Pancreas (tissue), 10 donors: ENCODE data around the gene ATRN. TPM values are rescaled to one million over a fixed set of nuclear protein-coding genes. Genes with fewer than 3 reads are reported as not detected.

ENCODE experiments used
- ATAC-seq, 4 donors: fragments of 200-7000 bp; cut with Tn5 transposase; one replicate each; pipeline versions ENCODE4 v1.8.0 to v1.9.1; 2020; ENCODE audit warnings: mild to moderate bottlenecking in 4 of 4, moderate library complexity in 4 of 4
- DNase-seq, 6 donors: peaks; one replicate each; pipeline ENCODE4 v3.0.0-alpha.2; 2020
- FAIRE-seq: peaks from 2 replicates; lab custom pipeline; 2012; peaks lifted over from hg19 to GRCh38; lab: Jason Lieb, UNC
- H3K27ac ChIP-seq, 4 donors: fragments of 200-600 bp; sonication (generic); 1 replicate in 3 of 4; 2 replicates in 1 of 4; pipeline versions ENCODE4 v1.5.0 to v1.8.0; 2020
- H3K27me3 ChIP-seq, 4 donors: fragments of 200-600 bp; one replicate each; pipeline ENCODE4 v1.8.0; 2021
- H3K36me3 ChIP-seq, 3 donors: fragments of 200-600 bp; sonication (generic) in 1 of 3; one replicate each; pipeline versions ENCODE4 v1.5.0 to v1.8.0; 2020 to 2021
- H3K4me1 ChIP-seq, 3 donors: fragments of 200-600 bp; one replicate each; pipeline ENCODE4 v1.8.0; 2021
- H3K4me3 ChIP-seq, 4 donors: fragments of 200-600 bp; sonication (generic) in 2 of 4; one replicate each; pipeline versions ENCODE4 v1.5.0 to v1.8.0; 2020 to 2021
- H3K9me3 ChIP-seq, 4 donors: fragments of 200-600 bp; one replicate each; pipeline ENCODE4 v1.8.0; 2021
- WGBS, 2 donors: extraction: QIAGEN DNeasy Blood & Tissue Kit; methylation state at CpG; one replicate each; pipeline ENCODE4 v1.1.7; 2013; 5-methylcytosine and 5-hydroxymethylcytosine counted together
- intact Hi-C, 3 donors: fragments of 100-400 bp; cut with DNase I; formaldehyde crosslinking; loops; one replicate each; pipeline versions ENCODE4 v1.11.1 to v1.14.2; 2022
- polyA plus RNA-seq, 2 donors: library from polyadenylated mRNA; stranded (reverse); fragments of 200-250 nt; gene quantifications; one replicate each; pipeline ENCODE4 v1.2.3, GENCODE V29; 2013
- total RNA-seq, 6 donors: library from RNA; stranded (reverse); fragmentation: NEBNext Ultra II Directional in 4 of 6; extraction: Animal tissue kit (Norgen Biotek cat#: 25700) in 4 of 6; gene quantifications; one replicate each; pipeline versions ENCODE4 v1.2.1 to v1.2.4, GENCODE V29; 2021 to 2023
- TF ChIP-seq, protein P1 (sequence below), 4 donors: fragments of 200-600 bp; sonication (generic) in 3 of 4; IDR thresholded peaks; one replicate each; pipeline versions ENCODE4 v1.5.0 to v1.8.0; 2021; ENCODE audit warnings: antibody characterized with exemption in 4 of 4
- donor health status: healthy with polysubstance abuse.
- donor health status: DM: no; HTN: no; CAD: no; lungs with moderate emphysema.
- donor health status: DM: no; HTN: no; CAD: no.
- donor health status: control.
- donor health status: control.
- donor health status: Bipolar disorder and iron deficiency.
- donor health status: DM: yes; HTN: yes; CAD: no.
- donor health status: DM: no; HTN: no; CAD: no.
- donor health status: DM: no; HTN: no; CAD: no.
- donor health status: DM: yes; HTN: yes; CAD: no.

The ATRN gene
- total and polyA plus RNA-seq, 8 donors = 3.6 to 30.4 (median 20.6) TPM

DNA sequence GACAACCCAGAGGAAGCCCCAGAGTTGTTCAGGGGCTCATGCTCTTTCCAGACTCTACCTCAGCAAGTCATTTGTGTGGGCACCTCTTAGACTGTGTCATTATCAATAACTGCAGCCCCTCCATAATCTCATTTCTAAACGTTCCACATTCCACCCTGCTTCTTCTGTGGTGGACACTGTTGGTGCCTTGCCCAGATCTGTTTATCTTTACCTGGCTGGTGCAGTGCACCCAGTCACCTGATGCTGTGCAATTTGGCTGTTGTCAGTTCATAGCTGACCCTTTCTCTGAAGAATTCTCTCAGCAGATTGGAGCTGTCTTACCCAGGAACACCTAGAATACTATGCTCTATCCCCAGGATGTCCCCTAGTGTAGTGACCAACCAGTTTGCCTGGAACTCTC, 80.0 kb downstream of the ATRN start:
- WGBS, 2 donors = 11 to 12% methylated on average over 1 of the region's 1 CpG
- peak in 1 of 6 donors; percentile 37 for DNase-seq
- ATAC-seq = peak in 3 of 4 donors; percentile 62 to 79 (median 65)
- TF ChIP-seq, protein P1, sequence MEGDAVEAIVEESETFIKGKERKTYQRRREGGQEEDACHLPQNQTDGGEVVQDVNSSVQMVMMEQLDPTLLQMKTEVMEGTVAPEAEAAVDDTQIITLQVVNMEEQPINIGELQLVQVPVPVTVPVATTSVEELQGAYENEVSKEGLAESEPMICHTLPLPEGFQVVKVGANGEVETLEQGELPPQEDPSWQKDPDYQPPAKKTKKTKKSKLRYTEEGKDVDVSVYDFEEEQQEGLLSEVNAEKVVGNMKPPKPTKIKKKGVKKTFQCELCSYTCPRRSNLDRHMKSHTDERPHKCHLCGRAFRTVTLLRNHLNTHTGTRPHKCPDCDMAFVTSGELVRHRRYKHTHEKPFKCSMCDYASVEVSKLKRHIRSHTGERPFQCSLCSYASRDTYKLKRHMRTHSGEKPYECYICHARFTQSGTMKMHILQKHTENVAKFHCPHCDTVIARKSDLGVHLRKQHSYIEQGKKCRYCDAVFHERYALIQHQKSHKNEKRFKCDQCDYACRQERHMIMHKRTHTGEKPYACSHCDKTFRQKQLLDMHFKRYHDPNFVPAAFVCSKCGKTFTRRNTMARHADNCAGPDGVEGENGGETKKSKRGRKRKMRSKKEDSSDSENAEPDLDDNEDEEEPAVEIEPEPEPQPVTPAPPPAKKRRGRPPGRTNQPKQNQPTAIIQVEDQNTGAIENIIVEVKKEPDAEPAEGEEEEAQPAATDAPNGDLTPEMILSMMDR (IDR thresholded peaks at IDR 0.05) = no peak
- no peak for FAIRE-seq
- intact Hi-C loops = no loop called here
- H3K27me3 ChIP-seq = no peaks in the 10 kb centered on the region
- H3K36me3 ChIP-seq = no peaks in the 10 kb centered on the region
- H3K4me1 ChIP-seq = peaks cover 0 to 43% (median 18%) of the 10 kb centered on the region in 3 donors
- H3K4me3 ChIP-seq = no peak overlapping the region
- peak overlapping the region in 2 of 4 donors; percentile 25 to 50 for H3K27ac ChIP-seq
- H3K9me3 ChIP-seq = no peaks in the 10 kb centered on the region

DNA sequence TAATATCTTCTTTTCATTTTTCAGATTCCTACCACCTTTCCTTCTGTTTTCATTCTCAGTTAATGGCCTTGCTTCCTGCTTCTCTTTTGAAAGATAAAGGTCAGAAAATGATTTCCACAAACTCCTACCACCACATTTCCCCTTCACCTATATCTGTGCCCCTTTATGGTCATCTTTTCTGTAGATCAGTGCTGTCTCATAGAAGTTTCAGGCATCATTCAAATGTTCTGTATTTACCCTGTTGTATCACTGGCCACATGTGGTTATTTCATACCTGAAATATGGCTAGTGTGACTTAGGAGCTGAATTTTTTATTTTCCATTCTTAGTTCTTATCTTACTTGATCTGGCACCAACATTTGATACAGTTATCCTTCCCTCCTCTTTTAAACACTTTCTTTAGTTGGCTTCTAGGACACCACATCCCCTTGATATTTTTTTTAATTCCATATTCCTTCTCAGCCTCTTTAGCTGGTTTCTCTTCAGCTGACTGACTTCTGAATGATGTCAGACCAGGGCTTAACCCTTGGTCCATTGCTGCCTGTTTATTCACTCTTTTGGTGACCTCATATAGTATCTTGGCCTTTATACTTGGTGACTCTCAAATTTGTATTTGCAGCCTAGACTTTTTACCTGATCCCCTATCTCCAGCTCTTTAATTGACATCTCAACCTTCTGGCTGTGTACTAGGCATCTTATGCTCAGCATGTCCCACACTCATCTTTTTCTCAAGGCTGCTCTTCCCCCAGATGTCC, 81.0 kb downstream of the ATRN start:
- DNase-seq = no peak
- FAIRE-seq = no peak
- intact Hi-C loops = no loop called here
- Histone ChIP-seq H3K4me3 (no peak overlapping the region), H3K27me3 (no peaks in the 10 kb centered on the region), H3K27ac (peak overlapping the region in 2 of 4 donors; percentile 25 to 50), H3K4me1 (peaks cover 0 to 41% (median 21%) of the 10 kb centered on the region in 3 donors), H3K9me3 (no peaks in the 10 kb centered on the region), H3K36me3 (no peaks in the 10 kb centered on the region)
- TF ChIP-seq, protein P1 (IDR thresholded peaks at IDR 0.05) = no peak
- no peak for ATAC-seq

DNA sequence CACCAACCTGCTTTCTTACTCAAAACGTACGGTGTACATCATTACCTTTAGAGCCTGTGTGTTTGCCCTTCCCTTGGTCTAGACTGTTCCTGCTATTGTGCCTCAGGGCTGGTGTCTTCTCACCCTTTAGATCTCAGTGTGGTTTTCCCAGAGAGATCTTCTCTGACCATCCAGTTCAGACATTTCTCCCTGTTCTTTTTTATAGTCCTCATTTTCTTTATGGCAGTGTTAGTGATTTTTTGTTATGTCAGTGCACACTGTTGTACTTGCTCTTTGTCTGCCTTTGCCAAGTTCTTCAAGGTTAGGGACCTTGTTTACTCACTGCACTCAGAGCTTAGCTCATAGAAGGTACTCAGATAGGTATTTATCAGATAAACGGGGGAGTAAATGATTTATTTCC, 82.8 kb downstream of the ATRN start:
- TF ChIP-seq, protein P1 (IDR thresholded peaks at IDR 0.05) = no peak
- ATAC-seq (peak; percentile 78 to 88 (median 79)), FAIRE-seq (no peak), DNase-seq (no peak)
- Histone ChIP-seq H3K27ac (peak overlapping the region in 1 of 4 donors; percentile 44), H3K27me3 (no peaks in the 10 kb centered on the region), H3K9me3 (no peaks in the 10 kb centered on the region), H3K4me1 (peaks cover 0 to 25% (median 17%) of the 10 kb centered on the region in 3 donors), H3K4me3 (no peak overlapping the region), H3K36me3 (no peaks in the 10 kb centered on the region)
- intact Hi-C loops = no loop called here
- 32 to 47% methylated on average over 3 of the region's 3 CpGs for WGBS, 2 donors

DNA sequence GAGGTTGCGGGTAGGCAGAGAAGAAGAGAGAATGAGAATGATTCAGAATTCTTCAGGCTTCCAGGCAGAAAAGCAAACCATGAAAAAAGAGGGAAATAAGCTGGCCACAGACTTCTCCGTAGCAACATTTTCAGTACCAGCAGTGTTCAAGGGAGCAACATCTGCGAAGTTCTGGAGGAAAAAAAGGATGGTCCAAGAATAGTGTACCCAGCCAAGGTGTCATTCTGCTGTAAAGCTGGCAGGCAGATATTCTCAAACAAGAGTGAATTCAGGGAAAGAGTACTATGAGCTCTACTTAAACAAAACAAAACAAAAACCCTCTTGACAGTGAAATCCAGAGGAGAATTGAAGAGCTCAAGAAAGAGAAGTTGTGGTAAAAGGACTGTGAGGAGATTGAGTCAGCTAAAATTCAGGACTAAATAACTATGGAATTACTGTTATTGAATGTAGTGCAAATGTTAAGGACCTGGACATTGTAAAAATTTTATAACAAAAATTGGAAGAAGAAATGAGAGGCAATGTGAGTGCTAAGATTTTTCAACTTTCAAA, 86.5 kb downstream of the ATRN start:
- FAIRE-seq (no peak), DNase-seq (no peak)
- intact Hi-C loops = no loop called here

More for the DNA sequence above, 86.5 kb downstream of the ATRN start:
- no peak overlapping the region for H3K4me3 ChIP-seq
- 87 to 93% methylated on average over 3 of the region's 3 CpGs for WGBS, 2 donors
- no peaks in the 10 kb centered on the region for H3K9me3 ChIP-seq
- H3K27ac ChIP-seq = no peak overlapping the region
- no peaks in the 10 kb centered on the region for H3K27me3 ChIP-seq
- TF ChIP-seq, protein P1 (IDR thresholded peaks at IDR 0.05) = no peak
- no peaks in the 10 kb centered on the region for H3K36me3 ChIP-seq
- no peak for ATAC-seq
- peaks cover 0 to 12% (median 5%) of the 10 kb centered on the region in 3 donors for H3K4me1 ChIP-seq
